Measurements from ENCODE around the gene DENND1C. TPM values are rescaled to one million over a fixed set of nuclear protein-coding genes. Genes with fewer than 3 reads are reported as not detected.

DENND1C gene
- total and polyA plus RNA-seq, 9 of the 15 experiments (the other 6 are each of a cell fraction or from before 2014, with no cell fraction given) = 0.03 to 1.2 (median 0.32) TPM; not detected in 1

DNA sequence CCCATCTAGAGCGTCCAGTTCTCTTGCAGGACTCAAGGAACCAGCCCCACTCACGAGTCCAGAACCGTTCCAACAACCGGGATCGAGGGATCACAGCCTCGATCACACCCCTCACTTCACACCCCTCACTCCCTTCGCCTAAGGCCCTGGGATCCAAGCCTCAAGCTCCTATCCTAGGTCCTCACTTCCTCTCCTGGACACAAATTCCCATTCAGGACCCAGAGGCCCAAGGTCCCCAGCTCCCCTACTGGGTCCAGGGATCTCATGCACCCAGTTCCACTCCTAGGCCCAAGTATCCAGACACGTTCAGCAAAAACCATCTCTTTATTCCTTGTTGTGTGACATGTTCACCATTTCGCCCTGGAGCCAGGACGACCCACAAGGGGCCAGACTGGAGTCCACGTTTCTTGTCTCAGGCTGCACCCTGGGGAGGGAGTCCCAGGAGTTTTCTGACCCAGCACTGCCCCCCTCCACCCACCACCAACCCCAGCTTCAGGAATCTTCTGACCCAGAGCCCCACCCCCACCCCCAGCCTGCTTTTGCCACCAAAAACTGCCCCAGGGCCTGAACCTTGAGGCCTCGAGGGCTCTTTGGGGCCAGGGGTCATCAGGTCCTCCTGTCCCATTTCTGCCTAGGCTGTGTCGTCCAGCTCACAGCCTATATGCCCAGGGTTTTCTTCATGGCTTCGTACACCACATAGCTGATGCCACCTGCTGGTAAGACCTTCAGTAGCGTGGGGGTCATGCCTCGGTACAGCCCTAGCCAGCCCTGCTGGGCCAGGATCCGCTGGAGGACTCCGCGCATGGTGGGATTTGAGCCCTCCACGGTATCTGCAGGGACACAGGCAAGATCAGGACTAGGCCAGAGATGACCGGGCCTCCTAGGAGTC lies 55.6 kb downstream of the DENND1C start (continued):
- no peak for TF ChIP-seq POLR2H (tag; IDR thresholded peaks at IDR 0.05; ENCODE audit: low read depth)
- TF ChIP-seq KLF1 (tag; IDR thresholded peaks at IDR 0.05) = no peak
- no peak for TF ChIP-seq MECOM (CRISPR knock-in tag; IDR thresholded peaks at IDR 0.05)
- no peak for TF ChIP-seq CREM (IDR thresholded peaks at IDR 0.05; ENCODE audit: low read depth)
- TF ChIP-seq, protein P1, sequence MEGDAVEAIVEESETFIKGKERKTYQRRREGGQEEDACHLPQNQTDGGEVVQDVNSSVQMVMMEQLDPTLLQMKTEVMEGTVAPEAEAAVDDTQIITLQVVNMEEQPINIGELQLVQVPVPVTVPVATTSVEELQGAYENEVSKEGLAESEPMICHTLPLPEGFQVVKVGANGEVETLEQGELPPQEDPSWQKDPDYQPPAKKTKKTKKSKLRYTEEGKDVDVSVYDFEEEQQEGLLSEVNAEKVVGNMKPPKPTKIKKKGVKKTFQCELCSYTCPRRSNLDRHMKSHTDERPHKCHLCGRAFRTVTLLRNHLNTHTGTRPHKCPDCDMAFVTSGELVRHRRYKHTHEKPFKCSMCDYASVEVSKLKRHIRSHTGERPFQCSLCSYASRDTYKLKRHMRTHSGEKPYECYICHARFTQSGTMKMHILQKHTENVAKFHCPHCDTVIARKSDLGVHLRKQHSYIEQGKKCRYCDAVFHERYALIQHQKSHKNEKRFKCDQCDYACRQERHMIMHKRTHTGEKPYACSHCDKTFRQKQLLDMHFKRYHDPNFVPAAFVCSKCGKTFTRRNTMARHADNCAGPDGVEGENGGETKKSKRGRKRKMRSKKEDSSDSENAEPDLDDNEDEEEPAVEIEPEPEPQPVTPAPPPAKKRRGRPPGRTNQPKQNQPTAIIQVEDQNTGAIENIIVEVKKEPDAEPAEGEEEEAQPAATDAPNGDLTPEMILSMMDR (IDR thresholded peaks at IDR 0.05 in 2 of 3, conservative IDR thresholded peaks at IDR 0.05 in 1 of 3; ENCODE audit: insufficient read depth in 2 of 3, low read depth in 1 of 3, low read length in 3 of 3) = peak; percentile 30 to 53 (median 45)
- no peak for TF ChIP-seq CHD4 (IDR thresholded peaks at IDR 0.05; ENCODE audit: insufficient read depth, insufficient replicate concordance, low read depth, low read length, poor library complexity, severe bottlenecking)
- no peak for TF ChIP-seq ESRRA (IDR thresholded peaks at IDR 0.05; ENCODE audit: borderline replicate concordance, low read depth)
- 0 out of 2 replicates have a peak, but pooled peaks have one; percentile 64 for TF ChIP-seq ZNF584 (CRISPR knock-in tag; IDR thresholded peaks at IDR 0.05; ENCODE audit: low read depth)
- TF ChIP-seq ZNF282 (CRISPR knock-in tag; IDR thresholded peaks at IDR 0.05) = 0 out of 2 replicates have a peak, but pooled peaks have one; percentile 14
- peak; percentile 91; the same call in 1 of the 2 replicates for TF ChIP-seq NFRKB (IDR thresholded peaks at IDR 0.05; ENCODE audit: low read depth)
- peak; percentile 89 for TF ChIP-seq NUFIP1 (IDR thresholded peaks at IDR 0.05; ENCODE audit: partially characterized antibody)
- TF ChIP-seq, protein P2, sequence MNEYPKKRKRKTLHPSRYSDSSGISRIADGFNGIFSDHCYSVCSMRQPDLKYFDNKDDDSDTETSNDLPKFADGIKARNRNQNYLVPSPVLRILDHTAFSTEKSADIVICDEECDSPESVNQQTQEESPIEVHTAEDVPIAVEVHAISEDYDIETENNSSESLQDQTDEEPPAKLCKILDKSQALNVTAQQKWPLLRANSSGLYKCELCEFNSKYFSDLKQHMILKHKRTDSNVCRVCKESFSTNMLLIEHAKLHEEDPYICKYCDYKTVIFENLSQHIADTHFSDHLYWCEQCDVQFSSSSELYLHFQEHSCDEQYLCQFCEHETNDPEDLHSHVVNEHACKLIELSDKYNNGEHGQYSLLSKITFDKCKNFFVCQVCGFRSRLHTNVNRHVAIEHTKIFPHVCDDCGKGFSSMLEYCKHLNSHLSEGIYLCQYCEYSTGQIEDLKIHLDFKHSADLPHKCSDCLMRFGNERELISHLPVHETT (CRISPR knock-in tag; conservative IDR thresholded peaks at IDR 0.05 in 1 of 2, IDR thresholded peaks at IDR 0.05 in 1 of 2) = no peak
- TF ChIP-seq MYC (IDR thresholded peaks at IDR 0.05; ENCODE audit: low read depth, low read length) = no peak
- peak; percentile 13; the same call in 1 of the 2 replicates for TF ChIP-seq MYC (CRISPR knock-in tag; IDR thresholded peaks at IDR 0.05; ENCODE audit: borderline replicate concordance, low read depth)
- TF ChIP-seq, protein P3, sequence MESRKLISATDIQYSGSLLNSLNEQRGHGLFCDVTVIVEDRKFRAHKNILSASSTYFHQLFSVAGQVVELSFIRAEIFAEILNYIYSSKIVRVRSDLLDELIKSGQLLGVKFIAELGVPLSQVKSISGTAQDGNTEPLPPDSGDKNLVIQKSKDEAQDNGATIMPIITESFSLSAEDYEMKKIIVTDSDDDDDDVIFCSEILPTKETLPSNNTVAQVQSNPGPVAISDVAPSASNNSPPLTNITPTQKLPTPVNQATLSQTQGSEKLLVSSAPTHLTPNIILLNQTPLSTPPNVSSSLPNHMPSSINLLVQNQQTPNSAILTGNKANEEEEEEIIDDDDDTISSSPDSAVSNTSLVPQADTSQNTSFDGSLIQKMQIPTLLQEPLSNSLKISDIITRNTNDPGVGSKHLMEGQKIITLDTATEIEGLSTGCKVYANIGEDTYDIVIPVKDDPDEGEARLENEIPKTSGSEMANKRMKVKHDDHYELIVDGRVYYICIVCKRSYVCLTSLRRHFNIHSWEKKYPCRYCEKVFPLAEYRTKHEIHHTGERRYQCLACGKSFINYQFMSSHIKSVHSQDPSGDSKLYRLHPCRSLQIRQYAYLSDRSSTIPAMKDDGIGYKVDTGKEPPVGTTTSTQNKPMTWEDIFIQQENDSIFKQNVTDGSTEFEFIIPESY (CRISPR knock-in tag; IDR thresholded peaks at IDR 0.05) = peak; percentile 56
- 0 out of 2 replicates have a peak, but pooled peaks have one; percentile 2 for TF ChIP-seq NFIC (IDR thresholded peaks at IDR 0.05)
- no peak; the same call in none of the 2 replicates for TF ChIP-seq ZNF583 (CRISPR knock-in tag; IDR thresholded peaks at IDR 0.05)
- TF ChIP-seq KLF13 (tag; IDR thresholded peaks at IDR 0.05; ENCODE audit: borderline replicate concordance, low read depth) = peak; percentile 3; the same call in 1 of the 2 replicates
- TF ChIP-seq CBX3 (IDR thresholded peaks at IDR 0.05; ENCODE audit: borderline replicate concordance in 1 of 2, low read length in 2 of 2) = peak in 1 of 2 experiments; percentile 70; a peak in 1 of 3 replicates
- TF ChIP-seq NR2C2 (CRISPR knock-in tag; IDR thresholded peaks at IDR 0.05) = no peak
- peak; percentile 67 for TF ChIP-seq NR2C2 (tag; IDR thresholded peaks at IDR 0.05)

All from K562 (cell line).